NOMO-1 treated with dmso at 0.1 percent for 144 hours (cell line): ENCODE measurements around the gene CPNE8.

ENCODE experiments used
- DNase-seq: peaks from one replicate; lab custom pipeline; 2025; ENCODE audit not compliant: unreplicated experiment; lab: John Stamatoyannopoulos, UW

CPNE8 gene

DNA sequence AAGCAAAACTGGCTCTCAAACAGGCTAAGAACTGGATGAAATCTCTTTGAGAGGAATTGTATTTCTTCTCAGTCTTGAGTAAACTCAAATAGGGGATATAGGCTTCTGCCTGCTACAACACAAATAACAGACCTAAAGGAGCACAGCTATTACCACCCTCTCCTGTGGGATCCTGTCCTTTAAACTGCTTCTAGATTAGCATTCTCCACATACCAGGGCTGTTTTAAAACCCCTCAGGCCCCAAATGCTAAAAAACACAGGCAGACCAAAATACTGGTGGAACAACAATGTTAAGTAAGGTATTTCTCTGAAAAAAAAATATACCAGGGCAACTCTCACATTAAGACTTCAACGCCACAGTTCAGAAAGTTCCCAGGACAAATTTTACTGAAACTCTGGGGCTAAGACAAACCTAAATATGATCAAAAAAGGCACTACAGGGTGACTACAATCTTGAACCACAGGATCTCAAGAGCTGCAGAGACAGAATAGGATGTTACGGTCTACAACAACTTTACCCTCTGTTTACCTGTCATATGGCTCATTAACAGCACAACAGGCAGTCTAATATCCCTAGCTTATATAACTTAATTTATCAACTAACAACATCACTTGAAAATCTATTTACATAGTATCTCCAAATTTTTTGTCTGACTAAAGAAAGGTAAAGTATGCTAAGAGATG is 7.2 kb downstream of the CPNE8 start:
- no peak for DNase-seq

DNA sequence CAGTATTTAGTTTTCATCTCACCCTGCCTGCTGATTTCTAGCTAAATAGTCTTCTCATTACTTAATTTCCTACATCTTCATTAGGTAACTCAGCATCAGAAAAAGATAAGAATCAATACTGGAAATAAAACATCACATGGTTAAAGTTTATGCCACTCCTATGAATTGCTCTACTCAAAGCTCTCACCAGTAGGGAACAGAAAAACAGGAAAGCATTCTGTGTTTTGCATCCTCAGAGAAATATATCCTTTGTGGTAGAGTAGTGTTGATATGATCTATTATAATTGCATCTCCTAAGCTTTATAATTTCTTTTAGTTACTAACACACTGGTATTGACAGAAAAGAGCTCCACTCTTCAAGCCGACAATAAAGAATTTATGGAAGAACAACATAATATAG is 9.9 kb downstream of the CPNE8 start:
- no peak for DNase-seq

DNA sequence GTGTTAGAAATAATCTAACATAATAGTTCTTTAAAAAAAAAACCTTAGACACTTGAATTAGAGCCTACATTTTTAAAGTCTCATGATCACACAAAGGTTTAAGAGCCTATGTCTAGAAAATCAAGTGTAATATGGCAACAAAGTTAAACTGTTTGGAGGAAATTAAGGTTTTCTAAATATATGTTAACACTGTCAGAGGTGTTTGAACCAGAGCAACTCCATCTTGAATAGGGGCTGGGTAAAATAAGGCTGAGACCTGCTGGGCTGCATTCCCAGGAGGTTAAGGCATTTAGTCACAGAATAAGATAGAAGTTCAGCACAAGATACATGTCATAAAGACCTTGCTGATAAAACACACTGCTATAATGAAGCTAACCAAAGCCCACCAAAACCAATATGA is 12.4 kb downstream of the CPNE8 start:
- no peak for DNase-seq

DNA sequence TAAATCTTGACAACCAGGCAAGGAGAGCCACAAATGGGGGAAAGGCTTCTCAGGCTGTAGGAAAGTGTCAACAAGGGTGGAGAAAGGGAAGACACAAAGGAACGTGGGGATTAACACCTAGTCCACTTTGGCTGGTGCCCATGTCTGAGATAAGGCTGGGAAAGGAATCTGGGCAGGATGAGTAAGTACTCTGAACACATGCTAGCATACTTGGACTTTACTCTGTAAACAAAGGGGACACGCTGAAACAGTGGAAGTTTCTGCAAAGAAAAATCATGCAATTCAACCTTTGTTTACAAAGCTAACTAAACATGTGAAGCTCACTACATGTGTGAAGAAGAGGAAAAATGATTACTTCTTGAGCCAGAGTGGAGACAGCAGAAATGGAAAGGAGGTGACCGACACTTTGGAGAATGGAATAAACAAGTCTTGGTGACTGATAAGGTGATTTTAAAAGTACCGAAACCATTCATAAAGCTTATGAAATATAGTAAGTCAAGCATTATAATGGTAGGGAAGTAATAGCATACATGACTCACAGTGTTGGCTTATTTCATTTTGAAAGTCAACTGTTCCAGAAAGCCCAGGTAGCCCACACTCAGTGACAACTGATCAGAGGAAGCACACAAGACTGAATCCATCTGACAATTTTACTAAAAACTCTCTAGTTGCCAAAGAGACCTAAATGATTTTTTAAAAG is 13.2 kb downstream of the CPNE8 start:
- DNase-seq: no peak

DNA sequence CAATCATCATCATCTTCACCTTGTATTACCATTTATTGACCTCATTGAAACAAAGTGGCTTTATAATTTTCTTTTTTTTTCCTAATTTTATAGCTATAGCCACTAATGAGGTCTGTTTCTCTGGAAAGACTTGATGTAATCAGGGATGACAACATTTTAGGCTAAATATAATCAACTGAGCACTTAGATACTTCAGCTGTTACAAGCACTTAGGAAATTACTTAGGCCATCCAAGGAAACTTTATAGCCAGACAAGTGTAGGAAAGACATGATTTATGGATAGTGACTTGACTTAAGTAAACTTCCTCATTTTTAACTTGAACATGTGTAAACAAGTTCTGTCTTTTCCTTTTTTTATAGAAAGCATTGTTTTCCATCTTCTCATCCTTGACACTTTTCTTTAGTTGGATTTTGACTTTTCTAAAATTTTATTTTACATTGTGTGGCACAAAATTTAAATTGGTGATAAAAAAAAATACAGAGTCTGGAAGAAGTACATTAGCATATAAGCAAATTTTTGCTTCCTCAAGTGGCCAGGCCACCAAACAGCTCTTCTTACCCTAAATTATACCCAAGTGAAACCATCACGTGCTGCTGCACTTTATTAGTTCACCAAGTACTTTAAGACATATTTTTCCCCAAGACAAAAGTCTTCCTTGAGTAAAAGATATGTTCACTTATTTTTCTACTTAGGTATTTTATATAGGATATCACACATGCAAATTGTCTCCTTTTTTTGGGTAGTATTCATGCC is 15.1 kb downstream of the CPNE8 start:
- DNase-seq: peak; percentile 75

DNA sequence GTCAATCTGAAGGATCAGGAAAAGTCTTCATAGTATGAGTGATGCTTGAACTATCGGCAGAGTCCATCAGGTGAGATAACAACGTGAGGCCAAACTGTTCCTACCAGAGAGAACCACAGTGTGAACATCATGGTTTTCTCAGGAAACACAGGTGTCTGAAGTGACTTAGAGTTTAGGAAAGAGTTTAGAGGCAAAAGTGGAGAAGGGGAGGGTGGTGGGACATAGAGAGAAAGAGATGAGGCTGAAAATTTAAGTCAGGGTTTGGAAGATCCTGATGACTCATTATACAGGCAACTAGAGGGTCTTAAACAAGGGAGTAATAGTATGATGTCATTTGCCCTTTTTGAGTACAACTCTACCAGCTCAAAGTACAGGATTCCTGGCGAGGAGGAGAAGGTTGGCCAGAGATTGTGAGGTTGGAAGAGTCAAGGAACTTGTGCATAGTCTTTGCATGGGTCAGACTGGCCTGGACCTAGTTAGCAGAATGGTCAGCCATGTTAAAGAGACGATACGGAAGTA is 16.0 kb downstream of the CPNE8 start:
- DNase-seq: no peak

DNA sequence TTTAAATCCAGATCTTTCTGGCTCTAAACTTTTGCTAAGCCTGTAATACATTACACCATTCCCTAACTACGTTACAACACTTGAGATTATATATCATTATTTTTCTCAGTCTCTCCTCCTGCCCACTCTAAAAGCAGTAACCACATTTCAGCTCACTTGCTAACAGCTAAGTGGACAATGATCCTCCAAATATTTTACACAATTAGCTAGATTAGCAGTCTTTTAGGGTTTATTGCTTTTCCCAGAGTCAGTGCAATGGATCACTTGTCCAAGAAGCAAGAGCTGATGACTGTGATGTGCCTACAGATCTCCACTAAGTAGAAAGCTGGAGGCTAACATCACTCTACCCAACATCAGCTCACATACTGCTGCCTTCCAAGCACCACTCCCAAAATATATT is 17.6 kb downstream of the CPNE8 start:
- no peak for DNase-seq

DNA sequence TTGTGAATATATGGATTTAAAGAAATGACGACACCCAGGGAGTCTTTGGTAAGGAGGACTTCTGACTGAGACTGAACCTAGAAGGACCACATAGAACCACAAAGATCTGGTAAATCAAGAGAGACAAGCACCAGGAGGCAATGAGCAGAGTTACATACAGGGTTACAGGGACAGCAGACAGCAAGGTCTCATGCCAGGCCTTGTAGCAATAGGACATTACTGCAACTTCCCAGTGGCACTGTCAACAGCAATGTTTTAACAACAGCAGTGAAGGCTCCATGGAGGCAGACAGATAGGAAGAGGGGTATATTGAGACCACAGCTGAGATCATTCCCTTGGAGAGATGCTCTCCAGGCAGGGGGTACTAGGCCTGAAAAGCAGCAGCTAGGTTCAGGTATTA is 18.5 kb downstream of the CPNE8 start:
- DNase-seq: no peak

DNA sequence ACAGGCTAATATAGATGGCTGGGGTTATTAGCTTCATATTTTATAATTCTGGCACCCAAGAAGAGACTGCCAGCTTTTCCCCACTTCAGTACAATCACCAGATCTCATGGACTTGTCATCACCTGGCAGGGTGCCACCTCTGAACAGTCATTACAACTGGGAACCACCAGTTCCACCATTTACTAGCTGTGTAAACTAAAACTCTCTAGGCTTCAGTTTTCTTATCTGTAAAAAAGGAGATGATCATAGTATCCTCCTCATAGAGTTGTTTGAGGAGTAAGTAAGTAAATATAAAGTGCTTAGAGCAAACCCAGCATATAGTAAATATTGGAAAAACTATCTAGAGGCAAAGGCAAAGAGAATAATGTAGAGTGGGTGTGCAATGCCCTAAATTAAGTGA is 19.3 kb downstream of the CPNE8 start:
- DNase-seq: no peak

DNA sequence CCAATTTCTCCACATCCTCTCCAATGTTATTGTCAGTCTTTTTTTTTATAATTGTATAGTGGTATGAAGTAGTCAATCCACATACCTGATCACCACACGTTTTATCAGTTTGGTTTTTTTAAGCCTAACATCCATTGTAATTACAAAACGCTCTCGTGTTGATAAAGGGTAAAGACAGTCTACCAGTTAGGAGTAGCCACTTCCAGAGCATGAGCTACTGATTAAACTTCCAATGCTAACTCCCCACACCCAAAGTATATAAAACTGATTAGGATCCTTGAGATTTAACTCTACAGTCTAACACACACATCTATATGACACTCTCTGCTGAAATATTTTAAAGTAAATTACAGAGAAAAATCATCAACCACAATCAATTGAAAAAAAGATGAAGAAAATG is 20.7 kb downstream of the CPNE8 start:
- no peak for DNase-seq

DNA sequence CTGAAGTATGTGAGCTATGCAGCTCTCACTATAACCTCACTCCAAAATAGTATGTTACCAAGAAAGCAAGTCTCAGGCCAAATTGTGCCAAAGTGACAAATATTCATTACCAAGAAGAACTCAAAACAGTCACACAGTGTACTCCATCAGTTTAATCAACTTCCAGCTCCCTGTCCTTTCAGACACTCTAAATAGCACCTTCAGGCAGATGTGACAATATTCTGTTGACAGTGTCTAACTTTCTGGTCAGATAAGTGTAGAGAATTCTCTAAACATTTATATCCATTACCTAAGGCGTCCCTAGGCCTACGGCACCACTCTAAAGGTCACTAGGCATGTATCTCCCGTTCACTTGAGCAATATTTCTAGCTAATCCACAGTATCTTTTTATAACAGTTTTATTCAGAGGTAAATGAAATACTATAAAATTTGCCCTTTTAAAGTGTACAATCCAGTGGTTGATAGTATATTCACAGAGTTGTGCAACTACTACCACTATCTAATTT is 21.7 kb downstream of the CPNE8 start:
- DNase-seq: no peak

DNA sequence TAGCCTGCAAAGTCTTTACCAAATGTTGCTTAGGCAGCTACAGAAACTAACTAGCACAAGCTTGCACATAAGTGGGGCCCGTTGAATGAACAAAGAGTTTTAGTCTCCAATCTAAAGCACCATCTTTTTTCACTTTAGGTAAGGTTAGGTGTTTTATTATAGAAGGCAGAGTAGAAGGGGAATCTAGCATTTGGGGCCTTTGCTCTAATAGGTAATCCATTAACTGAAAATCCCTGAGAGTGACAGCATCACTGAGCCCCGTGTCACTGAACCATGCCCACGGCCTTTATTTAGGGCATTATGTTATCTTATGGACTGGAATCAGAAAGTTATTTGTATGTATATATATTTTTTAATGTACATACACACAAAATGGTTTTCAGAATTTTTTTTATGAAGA is 25.1 kb downstream of the CPNE8 start:
- DNase-seq: no peak

DNA sequence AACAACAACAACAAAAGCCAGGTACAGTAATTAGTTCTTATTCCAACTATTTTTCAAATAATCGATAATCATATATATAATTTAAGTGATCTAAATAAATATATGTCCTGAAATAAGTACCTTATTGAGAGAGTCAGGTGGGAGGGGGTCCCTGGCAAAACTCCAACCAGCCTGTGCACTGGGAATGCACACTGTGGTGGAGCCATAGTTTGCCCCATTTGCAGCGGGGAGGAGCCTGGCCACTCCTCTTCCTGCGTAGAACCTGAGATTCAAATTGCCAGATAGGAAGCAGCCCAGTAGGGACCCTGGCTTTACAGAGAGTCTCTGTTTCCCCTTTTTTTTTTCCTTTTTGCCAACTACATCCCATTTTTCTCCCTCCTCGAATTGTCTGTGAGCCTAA is 26.4 kb downstream of the CPNE8 start:
- DNase-seq: no peak

DNA sequence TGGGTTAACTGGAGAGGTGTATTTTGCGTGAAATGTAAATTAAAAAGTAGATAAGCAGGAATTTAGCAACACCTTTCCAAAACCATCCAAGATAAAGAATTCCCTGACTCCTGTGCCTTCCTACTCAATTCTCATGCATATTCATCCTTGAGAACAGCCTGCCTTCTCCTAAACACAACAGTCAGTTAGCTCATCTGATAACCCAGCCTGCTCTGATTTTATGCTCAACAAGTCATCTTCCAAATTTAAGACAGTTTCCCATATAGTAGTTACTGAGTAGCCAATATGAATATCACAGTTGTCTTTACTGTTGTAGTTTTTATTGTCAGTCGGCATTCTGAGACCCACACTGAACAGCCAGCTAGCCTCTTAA is 27.1 kb downstream of the CPNE8 start:
- no peak for DNase-seq

DNA sequence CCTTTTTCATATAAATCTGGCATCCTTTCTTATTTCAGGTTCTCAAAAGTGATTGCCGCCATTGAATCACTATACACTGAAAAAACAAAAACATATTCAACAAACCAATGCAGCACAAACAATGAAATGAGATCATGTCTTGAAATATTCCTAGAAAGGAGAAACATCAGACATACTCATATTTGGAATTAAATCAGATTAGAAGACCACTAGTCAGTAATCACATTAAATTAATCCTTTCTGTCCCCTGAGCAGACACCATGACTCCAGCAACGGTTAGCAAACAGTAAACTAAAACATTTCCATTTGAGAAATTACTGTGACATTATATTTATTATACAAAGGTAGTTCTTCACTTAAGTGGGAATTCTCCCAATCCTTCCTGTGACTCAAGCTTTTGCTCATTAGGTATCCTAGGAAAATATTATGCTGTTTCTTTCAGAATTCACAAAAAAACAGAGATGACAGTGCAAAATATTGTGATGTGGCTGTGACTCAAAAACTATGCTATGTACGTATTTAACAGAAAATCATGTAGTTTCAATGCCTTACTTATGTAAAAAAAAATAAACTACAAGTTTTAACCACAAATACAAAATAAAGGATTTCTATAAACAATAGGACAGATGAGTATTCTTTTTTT is 29.7 kb downstream of the CPNE8 start:
- DNase-seq: no peak

DNA sequence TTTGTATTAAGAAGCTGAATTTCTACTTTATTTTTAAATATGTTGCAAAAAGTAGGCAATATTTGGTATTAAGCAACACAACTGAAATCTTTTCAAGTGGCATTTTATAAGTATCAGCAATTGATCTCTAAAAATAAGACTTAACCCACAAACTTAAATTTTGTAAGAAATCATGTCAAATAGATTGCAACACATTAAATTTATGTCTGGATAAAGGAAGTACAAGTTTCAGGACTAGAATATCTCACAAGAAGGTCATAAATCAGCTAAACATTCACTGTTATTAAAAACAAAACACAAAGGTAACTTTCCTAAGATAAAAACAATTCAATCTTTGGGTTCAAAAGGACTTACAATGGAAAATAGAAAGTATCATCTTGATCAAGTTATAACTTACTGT is 32.8 kb downstream of the CPNE8 start:
- DNase-seq: peak; percentile 64

DNA sequence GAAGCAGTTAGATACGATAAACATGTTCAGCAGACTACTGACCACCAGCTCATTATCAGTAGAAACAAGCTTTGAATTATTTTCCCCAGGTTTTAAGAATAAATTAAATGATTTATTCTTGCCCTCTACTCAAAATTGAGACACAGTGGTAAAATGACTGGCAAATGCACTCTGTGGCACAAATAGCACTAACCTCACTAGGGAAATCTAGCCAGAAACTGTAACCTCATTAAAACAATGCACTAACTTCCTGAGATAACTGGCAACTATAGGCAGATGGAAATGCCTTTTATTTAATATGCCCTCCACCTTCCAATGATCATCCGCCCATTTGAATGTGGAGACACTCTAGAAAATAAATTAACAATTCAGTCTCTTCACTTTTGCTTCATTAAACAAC is 33.2 kb downstream of the CPNE8 start:
- peak; percentile 39 for DNase-seq

DNA sequence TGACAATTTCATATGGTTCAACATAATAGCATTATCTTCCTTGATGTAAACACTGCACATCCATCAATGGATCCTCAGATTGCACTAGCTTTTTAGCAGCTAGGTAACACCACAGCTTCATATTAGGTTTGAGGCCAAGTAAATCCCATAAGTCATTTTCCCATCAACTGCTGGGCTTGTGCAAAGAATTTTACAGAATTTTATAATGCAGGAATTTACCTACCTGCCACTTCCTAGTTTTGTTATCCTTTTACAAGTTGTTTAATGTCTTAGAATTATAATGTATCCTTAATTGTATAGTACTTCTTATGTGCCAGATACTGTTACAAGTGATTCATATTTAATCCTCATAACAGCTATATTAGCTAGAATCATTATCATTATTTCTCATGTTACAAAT is 36.4 kb downstream of the CPNE8 start:
- DNase-seq: no peak

DNA sequence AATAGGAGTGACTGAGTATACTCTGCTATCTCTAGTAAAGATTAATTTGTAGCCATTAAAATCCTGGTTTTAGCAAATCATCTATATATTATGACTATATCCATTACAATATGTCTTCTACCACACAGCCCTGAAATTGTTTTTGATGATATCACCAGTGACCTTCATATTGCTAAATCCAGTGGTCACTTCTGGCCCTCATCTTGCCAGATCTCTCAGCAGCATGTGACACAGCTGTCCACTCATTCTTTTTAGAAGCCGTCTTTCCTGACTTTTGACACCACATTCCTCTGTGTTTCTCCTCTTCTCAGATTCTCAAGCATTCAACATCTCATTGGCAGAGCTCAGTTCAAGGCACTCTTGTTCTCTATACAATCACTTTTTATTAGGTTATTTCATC is 54.9 kb downstream of the CPNE8 start:
- DNase-seq: no peak

DNA sequence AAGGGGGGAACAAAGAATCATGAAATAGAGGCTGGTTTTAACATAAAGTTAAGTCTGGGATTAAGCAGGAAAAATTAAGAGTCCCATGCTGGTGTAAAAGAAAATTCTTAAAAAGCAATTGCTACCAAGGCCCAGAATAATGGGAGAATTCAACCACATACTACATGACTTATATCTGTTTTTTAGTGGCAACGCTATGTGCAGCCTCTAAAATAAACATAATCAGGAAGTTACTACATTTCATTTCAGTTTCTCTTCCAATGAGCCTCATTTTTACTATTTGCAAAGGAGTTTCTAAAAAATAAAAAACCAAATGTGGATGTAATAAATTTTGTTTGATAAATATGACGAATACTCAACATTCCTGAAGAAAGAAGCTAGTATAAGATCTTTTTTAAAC is 58.1 kb downstream of the CPNE8 start:
- DNase-seq: no peak

DNA sequence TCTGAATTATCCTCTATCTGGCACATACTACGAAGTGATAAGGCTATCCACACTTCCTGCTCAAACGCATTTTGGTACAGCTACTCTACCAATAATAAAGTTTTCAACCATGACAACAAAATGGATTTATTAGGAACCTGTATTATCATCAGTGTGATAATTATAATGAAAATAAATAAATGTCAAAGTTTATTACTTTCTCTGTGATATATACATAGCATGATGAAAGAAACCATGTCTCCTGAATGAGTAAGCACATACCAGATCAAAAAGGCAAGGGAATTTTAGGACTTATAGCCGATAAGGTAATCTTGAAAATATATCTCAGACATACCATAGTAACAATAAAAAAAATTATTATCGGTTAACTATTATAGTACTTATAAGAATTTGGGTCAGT is 61.1 kb downstream of the CPNE8 start:
- DNase-seq: no peak
